SW480 (cell line): ENCODE measurements around the gene ZNF800.

Source experiments
- DNase-seq: peaks from one replicate; pipeline ENCODE4 v3.0.0-alpha.2; 2016; ENCODE audit warnings: low spot score

ZNF800 gene

GRCh38 chr7:127347567-127348246 lies 44.8 kb downstream of the ZNF800 start:
- peak; percentile 71 for DNase-seq

- no peak for DNase-seq
Observed at GRCh38 chr7:127346575-127347256, 45.8 kb downstream of the ZNF800 start.

DNA sequence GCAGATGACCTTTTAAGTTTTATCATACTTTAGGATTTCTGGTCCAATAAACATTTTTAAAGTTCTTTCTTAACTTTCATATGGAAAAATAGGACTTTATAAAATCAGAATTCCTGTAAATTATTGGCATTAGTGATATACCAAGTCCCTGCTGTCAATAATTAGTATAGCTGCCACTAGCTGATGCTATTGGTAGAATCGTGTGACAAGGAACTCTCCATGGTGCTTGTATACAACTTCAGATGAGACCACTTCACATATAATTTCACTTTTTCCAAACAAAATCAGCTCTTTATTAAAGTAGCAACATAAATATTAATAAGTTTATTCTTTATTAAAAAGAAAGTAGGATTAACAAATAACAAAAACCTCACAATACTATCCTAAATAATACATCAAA lies 49.9 kb downstream of the ZNF800 start:
- DNase-seq, result no peak

DNA sequence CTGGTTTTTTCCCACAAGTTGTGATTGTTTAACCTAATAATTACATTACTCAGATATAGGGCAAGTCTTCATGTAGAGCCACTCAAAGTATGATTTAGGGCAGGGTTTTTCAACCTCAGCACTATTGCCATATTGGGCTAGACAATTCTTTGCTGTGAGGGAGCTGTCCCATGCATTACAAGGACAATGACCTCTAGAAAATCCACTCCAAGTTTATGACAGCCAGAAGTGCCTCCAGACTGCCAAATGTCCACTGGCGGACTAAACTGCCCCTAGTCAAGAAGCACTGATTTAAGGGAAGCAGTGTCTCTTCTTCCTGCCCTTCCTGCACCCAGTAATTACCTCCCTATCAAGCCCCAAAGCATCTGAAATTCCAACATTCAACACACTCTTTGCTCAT lies 54.4 kb downstream of the ZNF800 start:
- DNase-seq, result no peak

GRCh38 chr7:127337581-127337980 lies 54.9 kb downstream of the ZNF800 start:
- no peak for DNase-seq

GRCh38 chr7:127336458-127336857 lies 56.0 kb downstream of the ZNF800 start:
- no peak for DNase-seq

- DNase-seq, result no peak
Observed at GRCh38 chr7:127332880-127333279, 59.6 kb downstream of the ZNF800 start.

GRCh38 chr7:127330070-127330469 lies 62.4 kb downstream of the ZNF800 start:
- no peak for DNase-seq

DNA sequence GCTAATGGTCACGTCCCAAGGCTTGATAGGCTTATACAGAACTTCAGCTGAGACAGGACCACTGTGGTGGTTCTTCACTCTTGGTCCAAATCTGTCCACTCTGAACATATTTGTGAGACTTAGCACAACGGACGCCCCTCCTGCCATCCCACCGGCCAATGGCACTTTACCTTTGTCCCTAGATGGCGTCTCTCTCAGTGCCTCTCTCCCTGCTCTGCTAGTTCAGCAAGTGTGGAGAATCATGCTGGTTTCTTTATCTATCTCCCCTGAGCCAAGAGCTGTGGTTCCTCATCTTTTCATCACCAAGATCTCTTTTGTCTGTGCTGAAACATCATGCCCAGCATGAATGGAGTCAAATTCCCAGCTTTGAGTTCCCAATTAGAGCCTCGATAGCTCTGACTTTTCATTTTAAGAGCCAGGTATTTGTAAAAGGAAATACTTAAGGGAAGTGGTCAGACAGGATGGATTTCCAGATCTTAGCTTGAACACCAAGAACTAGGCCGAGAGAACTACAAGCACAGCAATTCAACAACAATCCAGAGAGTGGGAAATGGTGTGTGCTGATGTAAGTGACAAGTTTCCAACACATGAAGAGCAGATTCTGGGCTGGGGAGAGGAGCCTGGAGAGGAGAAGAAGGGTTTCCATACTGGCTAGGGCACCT lies 69.5 kb downstream of the ZNF800 start:
- no peak for DNase-seq

DNA sequence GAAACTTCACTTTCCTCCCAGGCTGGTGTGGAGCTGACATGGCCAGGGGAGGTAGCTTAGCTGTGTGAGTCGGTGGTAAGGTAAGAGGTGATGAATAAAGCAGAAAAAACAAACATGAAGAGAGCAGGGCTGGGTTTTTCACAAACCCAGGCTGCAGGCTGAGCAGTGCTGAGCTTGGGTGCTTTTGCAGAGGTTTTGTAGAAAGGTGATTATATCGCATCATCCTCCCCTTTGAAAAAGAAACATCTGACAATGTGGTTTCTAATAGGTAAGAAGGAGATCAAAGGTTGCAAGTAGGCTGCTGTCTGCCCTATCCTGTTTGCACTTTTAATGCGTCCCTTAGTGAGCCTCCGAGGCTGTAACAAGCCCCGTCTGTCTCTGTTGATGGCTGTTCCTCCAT lies 70.2 kb downstream of the ZNF800 start:
- peak; percentile 43 for DNase-seq

DNA sequence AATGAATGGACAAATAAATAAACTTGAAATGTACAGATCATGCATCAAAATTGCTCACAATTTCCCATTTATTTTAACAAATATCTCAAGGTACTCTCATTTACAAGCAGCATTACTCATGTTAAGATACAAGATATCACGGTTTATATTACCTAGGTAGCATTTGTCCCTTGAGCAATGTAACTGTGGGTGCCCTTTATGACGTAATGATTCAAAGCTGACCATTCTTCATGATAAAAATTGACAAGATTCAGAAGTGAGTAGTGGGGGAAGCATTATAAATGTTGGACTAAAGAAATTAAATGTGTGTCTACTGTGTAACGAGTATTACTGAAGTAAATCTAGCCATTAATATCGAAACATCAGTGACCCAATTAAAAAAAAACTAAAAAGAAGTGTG lies 71.5 kb downstream of the ZNF800 start:
- DNase-seq, result no peak
